HEK293 (cell line): ENCODE data around the gene DGKG.

Source experiments
- CTCF ChIA-PET: fragments of 350-600 bp; formaldehyde crosslinking; extraction: SDS; loops from one replicate; lab custom pipeline; 2021; ENCODE audit warnings: antibody characterized with exemption; lab: Yijun Ruan, JAX
- POLR2A ChIA-PET: fragments of 300-600 bp; formaldehyde crosslinking; extraction: SDS; loops from one replicate; lab custom pipeline; 2020; ENCODE audit warnings: antibody characterized with exemption, inconsistent platforms; lab: Yijun Ruan, JAX
- H3K27ac ChIP-seq: fragments of 200-500 bp; sonication (Bioruptor generic); 2 replicates; pipeline ENCODE4 v1.5.1; 2014; ENCODE audit warnings: low read depth, low read length, control low read depth, inconsistent platforms; ENCODE audit errors: extremely low read depth
- H3K36me3 ChIP-seq, 2 experiments: fragments of 200-500 bp in 1 of 2; sonication (Bioruptor generic) in 1 of 2; 1 replicate in 1 of 2; 2 replicates in 1 of 2; pipeline ENCODE4 v1.5.1; 2014 to 2017; ENCODE audit warnings: inconsistent platforms in 2 of 2, low read length in 2 of 2; ENCODE audit not compliant: control insufficient read depth in 2 of 2, insufficient read depth in 1 of 2
- H3K4me1 ChIP-seq: fragments of 200-500 bp; sonication (Bioruptor generic); 2 replicates; pipeline ENCODE4 v1.5.1; 2014; ENCODE audit warnings: mild to moderate bottlenecking, low read length, inconsistent platforms; ENCODE audit not compliant: control insufficient read depth, insufficient read depth
- H3K4me3 ChIP-seq: 2 replicates; pipeline ENCODE4 v1.5.1; 2011; ENCODE audit warnings: low read depth, mild to moderate bottlenecking, control low read depth, low read length, moderate library complexity
- H3K9me3 ChIP-seq: fragments of 200-500 bp; sonication (Bioruptor generic); 2 replicates; pipeline ENCODE4 v1.5.1; 2014; ENCODE audit warnings: low read depth, low read length, inconsistent platforms; ENCODE audit not compliant: control insufficient read depth, insufficient read depth
- HIC1 ChIP-seq: fragments of 450-650 bp; formaldehyde crosslinking; IDR thresholded peaks from 2 replicates; pipeline ENCODE4 v1.5.1; 2016; ENCODE audit warnings: missing biosample characterization, missing genetic modification characterization
- IKZF3 ChIP-seq: fragments of 450-650 bp; IDR thresholded peaks from 2 replicates; pipeline ENCODE4 v1.5.0; 2018; ENCODE audit warnings: missing biosample characterization, mild to moderate bottlenecking, missing genetic modification characterization, moderate library complexity
- KLF10 ChIP-seq: fragments of 450-650 bp; IDR thresholded peaks from 2 replicates; pipeline ENCODE4 v1.5.1; 2018; ENCODE audit warnings: missing biosample characterization, mild to moderate bottlenecking, missing genetic modification characterization
- KLF9 ChIP-seq: fragments of 450-650 bp; formaldehyde crosslinking; IDR thresholded peaks from 2 replicates; pipeline ENCODE4 v1.5.1; 2016; ENCODE audit warnings: missing biosample characterization, missing genetic modification characterization, low read depth
- PATZ1 ChIP-seq: fragments of 450-650 bp; formaldehyde crosslinking; IDR thresholded peaks from 2 replicates; pipeline ENCODE4 v1.5.1; 2016; ENCODE audit warnings: missing biosample characterization, missing genetic modification characterization
- PRDM1 ChIP-seq: fragments of 450-650 bp; formaldehyde crosslinking; IDR thresholded peaks from 2 replicates; pipeline ENCODE4; 2016; ENCODE audit warnings: missing biosample characterization, missing genetic modification characterization
- PRDM4 ChIP-seq: fragments of 450-650 bp; formaldehyde crosslinking; IDR thresholded peaks from 2 replicates; pipeline ENCODE4 v1.5.1; 2017; ENCODE audit warnings: missing biosample characterization, missing genetic modification characterization
- ZBTB20 ChIP-seq: fragments of 450-650 bp; formaldehyde crosslinking; IDR thresholded peaks from 2 replicates; pipeline ENCODE4 v1.5.1; 2016; ENCODE audit warnings: missing biosample characterization, missing genetic modification characterization
- ZBTB44 ChIP-seq: fragments of 450-650 bp; IDR thresholded peaks from 2 replicates; pipeline ENCODE4 v1.5.1; 2018; ENCODE audit warnings: missing biosample characterization, mild to moderate bottlenecking, missing genetic modification characterization
- ZBTB48 ChIP-seq: fragments of 450-650 bp; formaldehyde crosslinking; IDR thresholded peaks from 2 replicates; pipeline ENCODE4 v1.5.1; 2016; ENCODE audit warnings: missing biosample characterization, missing genetic modification characterization
- ZFP37 ChIP-seq: fragments of 450-650 bp; formaldehyde crosslinking; IDR thresholded peaks from 2 replicates; pipeline ENCODE4 v1.5.1; 2016; ENCODE audit warnings: missing biosample characterization, missing genetic modification characterization
- ZIC2 ChIP-seq: fragments of 450-650 bp; formaldehyde crosslinking; IDR thresholded peaks from 2 replicates; pipeline ENCODE4 v1.5.1; 2016; ENCODE audit warnings: missing biosample characterization, missing genetic modification characterization
- ZNF10 ChIP-seq: fragments of 450-650 bp; formaldehyde crosslinking; IDR thresholded peaks from 2 replicates; pipeline ENCODE4 v1.5.1; 2017; ENCODE audit warnings: missing biosample characterization, missing genetic modification characterization
- ZNF16 ChIP-seq: fragments of 450-650 bp; formaldehyde crosslinking; IDR thresholded peaks from 2 replicates; pipeline ENCODE4 v1.5.1; 2016; ENCODE audit warnings: low read depth, missing biosample characterization, missing genetic modification characterization
- ZNF24 ChIP-seq: fragments of 450-650 bp; formaldehyde crosslinking; IDR thresholded peaks from 2 replicates; pipeline ENCODE4 v1.5.1; 2016; ENCODE audit warnings: missing biosample characterization, missing genetic modification characterization
- ZNF274 ChIP-seq, 2 experiments: fragments of 200-500 bp in 1 of 2; fragments of 450-650 bp in 1 of 2; sonication (Bioruptor generic) in 1 of 2; formaldehyde crosslinking in 1 of 2; IDR thresholded peaks; 2 replicates each; pipeline versions ENCODE4 v1.5.1 to v1.6.1; 2014 to 2016; ENCODE audit warnings: borderline replicate concordance in 1 of 2, inconsistent platforms in 1 of 2, low read length in 1 of 2, missing biosample characterization in 1 of 2, missing genetic modification characterization in 1 of 2
- ZNF354C ChIP-seq: fragments of 450-650 bp; formaldehyde crosslinking; IDR thresholded peaks from 2 replicates; pipeline ENCODE4 v1.5.1; 2016; ENCODE audit warnings: missing biosample characterization, missing genetic modification characterization, low read depth, borderline replicate concordance
- ZNF423 ChIP-seq: fragments of 450-650 bp; formaldehyde crosslinking; IDR thresholded peaks from 2 replicates; pipeline ENCODE4 v1.5.1; 2016; ENCODE audit warnings: missing biosample characterization, missing genetic modification characterization
- ZNF561 ChIP-seq: fragments of 450-650 bp; IDR thresholded peaks from 2 replicates; pipeline ENCODE4 v1.5.1; 2018; ENCODE audit warnings: missing biosample characterization, missing genetic modification characterization, borderline replicate concordance
- ZNF600 ChIP-seq: fragments of 450-650 bp; formaldehyde crosslinking; IDR thresholded peaks from 2 replicates; pipeline ENCODE4 v1.5.1; 2016; ENCODE audit warnings: missing biosample characterization, missing genetic modification characterization
- ZNF660 ChIP-seq: fragments of 450-650 bp; IDR thresholded peaks from 2 replicates; pipeline ENCODE4 v1.5.1; 2018; ENCODE audit warnings: missing biosample characterization, mild to moderate bottlenecking, missing genetic modification characterization
- ZNF677 ChIP-seq: fragments of 450-650 bp; IDR thresholded peaks from 2 replicates; pipeline ENCODE4 v1.5.0; 2018; ENCODE audit warnings: missing biosample characterization, mild to moderate bottlenecking, missing genetic modification characterization, moderate library complexity
- ZNF692 ChIP-seq: fragments of 450-650 bp; formaldehyde crosslinking; IDR thresholded peaks from 2 replicates; pipeline ENCODE4 v1.5.1; 2016; ENCODE audit warnings: missing biosample characterization, missing genetic modification characterization
- ZNF747 ChIP-seq: fragments of 450-650 bp; formaldehyde crosslinking; IDR thresholded peaks from 2 replicates; pipeline ENCODE4 v1.5.1; 2016; ENCODE audit warnings: missing biosample characterization, missing genetic modification characterization
- ZNF843 ChIP-seq: fragments of 450-650 bp; formaldehyde crosslinking; IDR thresholded peaks from 2 replicates; pipeline ENCODE4 v1.5.1; 2016; ENCODE audit warnings: missing biosample characterization, missing genetic modification characterization
- ZSCAN16 ChIP-seq: fragments of 450-650 bp; formaldehyde crosslinking; IDR thresholded peaks from 2 replicates; pipeline ENCODE4 v1.5.1; 2016; ENCODE audit warnings: missing biosample characterization, missing genetic modification characterization

DGKG gene

GRCh38 chr3:186097663-186098451 lies 264.2 kb downstream of the DGKG start:
- Histone ChIP-seq H3K4me3 (peak overlapping the region; percentile 13; the same call in 1 of the 2 replicates), H3K4me1 (peaks cover 13% of the 10 kb centered on the region; the same call in 1 of the 2 replicates), H3K9me3 (no peaks in the 10 kb centered on the region), H3K27ac (no peak overlapping the region), H3K36me3 (no peaks in the 10 kb centered on the region)
- POLR2A ChIA-PET: interaction anchor here (2.7 kb wide), 1 partner anchor 11 kb away, joined by 8 read pairs; the partner anchor contains the start of gene ETV5
- CTCF ChIA-PET: interaction anchor here (1.0 to 1.1 kb wide), 2 partner anchors 154 to 179 kb away, joined by 3 to 4 read pairs; no protein-coding TSS in a partner anchor
- peak; percentile 31; the same call in 1 of the 2 replicates for TF ChIP-seq ZBTB20 (tag by site-specific recombination)
- no peak for TF ChIP-seq ZNF24
- TF ChIP-seq PRDM1: peak; percentile 69
- TF ChIP-seq ZNF843: peak; percentile 23; the same call in 1 of the 2 replicates
- TF ChIP-seq ZNF660 (tag by site-specific recombination): peak; percentile 89
- TF ChIP-seq HIC1 (tag by site-specific recombination): peak; percentile 77; the same call in 1 of the 2 replicates
- peak; percentile 70; the same call in 1 of the 2 replicates for TF ChIP-seq ZNF692 (tag by site-specific recombination)
- TF ChIP-seq IKZF3 (tag by site-specific recombination): peak; percentile 65
- no peak for TF ChIP-seq ZNF274 (IDR thresholded peaks at IDR 0.05; ENCODE audit: low read length)
- no peak for TF ChIP-seq ZNF274 (tag by site-specific recombination; IDR thresholded peaks at IDR 0.05; ENCODE audit: borderline replicate concordance)
- TF ChIP-seq KLF10 (tag by site-specific recombination): peak; percentile 77
- peak; percentile 53; the same call in 1 of the 2 replicates for TF ChIP-seq PRDM4 (tag by site-specific recombination)
- TF ChIP-seq ZNF747 (tag by site-specific recombination): no peak
- TF ChIP-seq ZNF354C: no peak
- peak; percentile 27; the same call in 1 of the 2 replicates for TF ChIP-seq KLF9
- peak; percentile 89 for TF ChIP-seq ZSCAN16 (tag by site-specific recombination)
- peak; percentile 93 for TF ChIP-seq ZNF423 (tag by site-specific recombination)
- peak; percentile 61; the same call in 1 of the 2 replicates for TF ChIP-seq ZNF561
- peak; percentile 72; the same call in 1 of the 2 replicates for TF ChIP-seq ZFP37 (tag by site-specific recombination)
- peak; percentile 52; the same call in 1 of the 2 replicates for TF ChIP-seq ZNF677 (tag by site-specific recombination)
- peak; percentile 94 for TF ChIP-seq ZIC2 (tag by site-specific recombination)
- peak; percentile 40; the same call in 1 of the 2 replicates for TF ChIP-seq PATZ1 (tag by site-specific recombination)
- TF ChIP-seq ZNF600 (tag by site-specific recombination): peak; percentile 45; the same call in 1 of the 2 replicates
- TF ChIP-seq ZNF10 (tag by site-specific recombination): 0 out of 2 replicates have a peak, but pooled peaks have one; percentile 15
- peak; percentile 60; the same call in 1 of the 2 replicates for TF ChIP-seq ZBTB48 (tag by site-specific recombination)
- 0 out of 2 replicates have a peak, but pooled peaks have one; percentile 46 for TF ChIP-seq ZBTB44 (tag by site-specific recombination)
- TF ChIP-seq ZNF16 (tag by site-specific recombination): no peak
